Measurements from ENCODE around the gene SLN.

The SLN gene

DNA sequence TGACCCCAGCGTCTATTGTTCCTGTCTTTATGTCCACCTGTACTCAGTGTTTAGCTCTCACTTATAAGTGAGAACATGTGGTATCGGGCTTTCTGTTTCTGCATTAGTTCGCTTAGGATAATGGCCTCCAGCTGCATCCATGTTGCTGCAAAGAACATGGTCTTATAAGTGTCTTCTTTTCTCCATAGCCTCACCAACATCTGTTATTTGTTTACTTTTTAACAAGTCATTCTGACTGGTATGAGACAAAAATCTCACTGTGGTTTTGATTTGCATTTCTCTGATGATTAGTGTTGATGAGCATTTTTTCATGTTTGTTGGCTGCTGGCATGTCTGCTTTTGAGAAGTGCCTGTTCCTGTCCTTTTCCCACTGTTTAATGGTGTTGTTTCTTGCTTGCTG lies 21.7 kb upstream of the SLN start:
- no peak overlapping the region for H3K4me3 ChIP-seq (ENCODE audit: low read depth, low read length)
- TF ChIP-seq, protein P1, sequence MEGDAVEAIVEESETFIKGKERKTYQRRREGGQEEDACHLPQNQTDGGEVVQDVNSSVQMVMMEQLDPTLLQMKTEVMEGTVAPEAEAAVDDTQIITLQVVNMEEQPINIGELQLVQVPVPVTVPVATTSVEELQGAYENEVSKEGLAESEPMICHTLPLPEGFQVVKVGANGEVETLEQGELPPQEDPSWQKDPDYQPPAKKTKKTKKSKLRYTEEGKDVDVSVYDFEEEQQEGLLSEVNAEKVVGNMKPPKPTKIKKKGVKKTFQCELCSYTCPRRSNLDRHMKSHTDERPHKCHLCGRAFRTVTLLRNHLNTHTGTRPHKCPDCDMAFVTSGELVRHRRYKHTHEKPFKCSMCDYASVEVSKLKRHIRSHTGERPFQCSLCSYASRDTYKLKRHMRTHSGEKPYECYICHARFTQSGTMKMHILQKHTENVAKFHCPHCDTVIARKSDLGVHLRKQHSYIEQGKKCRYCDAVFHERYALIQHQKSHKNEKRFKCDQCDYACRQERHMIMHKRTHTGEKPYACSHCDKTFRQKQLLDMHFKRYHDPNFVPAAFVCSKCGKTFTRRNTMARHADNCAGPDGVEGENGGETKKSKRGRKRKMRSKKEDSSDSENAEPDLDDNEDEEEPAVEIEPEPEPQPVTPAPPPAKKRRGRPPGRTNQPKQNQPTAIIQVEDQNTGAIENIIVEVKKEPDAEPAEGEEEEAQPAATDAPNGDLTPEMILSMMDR (conservative IDR thresholded peaks at IDR 0.05; ENCODE audit: low read depth, low read length) = no peak
- no peak for DNase-seq (ENCODE audit: low read depth)

DNA sequence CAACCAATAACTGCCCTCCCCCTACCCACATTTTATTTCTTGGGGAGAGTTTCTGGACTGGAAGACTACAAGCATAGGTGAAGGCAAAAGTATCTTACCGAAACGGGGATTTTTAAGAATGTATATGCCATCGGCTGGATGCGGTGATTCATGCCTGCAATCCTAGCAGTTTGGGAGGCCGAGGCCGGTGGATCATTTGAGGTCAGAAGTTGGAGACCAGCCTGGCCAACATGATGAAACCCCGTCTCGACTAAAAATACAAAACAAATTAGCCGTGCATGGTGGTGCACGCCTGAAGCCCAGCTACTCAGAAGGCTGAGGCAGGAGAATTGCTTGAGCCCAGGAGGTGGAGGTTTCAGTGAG lies 20.8 kb upstream of the SLN start:
- TF ChIP-seq, protein P1 (conservative IDR thresholded peaks at IDR 0.05; ENCODE audit: low read depth, low read length) = no peak
- no peak for DNase-seq (ENCODE audit: low read depth)
- H3K4me3 ChIP-seq (ENCODE audit: low read depth, low read length) = no peak overlapping the region

DNA sequence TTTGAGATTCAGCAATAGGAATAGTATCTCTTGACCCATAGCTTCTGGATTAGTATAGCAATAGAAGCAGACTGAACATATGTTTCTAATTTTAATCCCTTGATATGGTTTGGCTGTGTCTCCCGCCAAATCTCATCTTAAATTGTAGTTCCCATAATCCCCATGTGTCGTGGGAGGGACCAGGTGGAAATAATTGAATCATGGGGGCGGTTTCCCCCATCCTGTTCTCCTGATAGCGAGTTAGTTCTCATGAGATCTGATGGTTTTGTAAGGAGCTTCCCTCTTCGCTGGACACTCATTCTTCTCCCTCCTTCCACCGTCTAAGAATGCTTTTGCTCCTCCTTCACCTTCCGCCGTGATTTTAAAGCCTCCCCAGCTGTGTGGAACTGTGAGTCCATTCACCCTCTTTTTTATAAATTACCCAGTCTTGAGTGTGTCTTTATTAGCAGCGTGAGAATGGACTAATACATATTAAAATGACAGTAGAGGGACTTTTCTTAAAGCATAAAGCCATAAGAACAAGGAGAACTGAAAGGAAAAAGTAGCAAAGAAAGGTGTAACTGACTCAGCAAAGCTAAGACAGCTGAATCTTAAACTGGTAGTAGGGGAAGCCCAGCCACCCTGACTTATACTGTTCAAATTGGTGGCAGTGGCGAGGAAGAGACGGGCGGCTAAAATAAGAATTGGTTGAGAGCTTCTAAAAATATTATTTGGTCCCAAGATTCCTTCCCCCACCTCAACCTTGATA lies 20.3 kb upstream of the SLN start:
- H3K4me3 ChIP-seq (ENCODE audit: low read depth, low read length) = no peak overlapping the region
- TF ChIP-seq, protein P1 (conservative IDR thresholded peaks at IDR 0.05; ENCODE audit: low read depth, low read length) = no peak
- DNase-seq (ENCODE audit: low read depth) = no peak

DNA sequence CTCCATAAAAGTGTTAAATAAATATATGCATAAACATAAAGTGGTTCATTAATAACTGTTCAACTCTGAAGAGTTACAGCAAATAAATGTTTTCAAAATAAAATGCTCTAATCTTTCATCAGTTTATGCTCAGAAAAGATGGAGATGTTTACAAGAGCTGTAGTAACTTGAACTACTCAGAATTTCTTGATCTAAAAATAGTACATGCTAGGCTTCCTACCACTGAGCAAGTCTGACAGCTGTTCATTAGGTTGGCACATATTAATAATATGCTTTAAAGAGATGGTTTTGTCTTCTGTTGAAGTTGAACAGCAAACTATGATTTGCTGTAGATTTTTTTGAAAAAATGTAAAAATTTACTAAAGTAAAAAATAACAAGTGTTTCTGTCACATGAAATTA lies 10.8 kb upstream of the SLN start:
- TF ChIP-seq, protein P1 (conservative IDR thresholded peaks at IDR 0.05; ENCODE audit: low read depth, low read length) = no peak
- no peak for DNase-seq (ENCODE audit: low read depth)

DNA sequence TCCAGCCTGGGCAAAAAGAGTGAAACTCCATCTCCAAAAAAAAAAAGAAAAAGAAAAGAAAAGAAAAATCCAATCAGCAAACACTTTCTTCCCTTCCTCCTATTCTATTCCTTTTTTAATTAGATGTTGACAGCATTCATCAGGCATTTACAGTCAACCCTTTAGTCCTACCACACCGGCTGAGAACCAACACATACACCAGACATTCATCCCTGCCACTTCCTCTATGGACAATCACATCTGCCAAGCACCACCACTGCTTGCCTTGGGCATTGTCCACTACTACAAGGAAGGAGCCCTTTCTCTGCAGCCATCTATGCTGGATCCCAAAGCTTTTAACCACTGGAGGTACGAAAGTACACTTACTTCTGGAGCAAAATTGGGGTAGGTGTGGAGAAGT lies 9.4 kb upstream of the SLN start:
- DNase-seq (ENCODE audit: low read depth) = no peak
- TF ChIP-seq, protein P1 (conservative IDR thresholded peaks at IDR 0.05; ENCODE audit: low read depth, low read length) = no peak
- H3K4me3 ChIP-seq (ENCODE audit: low read depth, low read length) = no peak overlapping the region

More for the DNA sequence above, 10.8 kb upstream of the SLN start:
- no peak overlapping the region for H3K4me3 ChIP-seq (ENCODE audit: low read depth, low read length)

DNA sequence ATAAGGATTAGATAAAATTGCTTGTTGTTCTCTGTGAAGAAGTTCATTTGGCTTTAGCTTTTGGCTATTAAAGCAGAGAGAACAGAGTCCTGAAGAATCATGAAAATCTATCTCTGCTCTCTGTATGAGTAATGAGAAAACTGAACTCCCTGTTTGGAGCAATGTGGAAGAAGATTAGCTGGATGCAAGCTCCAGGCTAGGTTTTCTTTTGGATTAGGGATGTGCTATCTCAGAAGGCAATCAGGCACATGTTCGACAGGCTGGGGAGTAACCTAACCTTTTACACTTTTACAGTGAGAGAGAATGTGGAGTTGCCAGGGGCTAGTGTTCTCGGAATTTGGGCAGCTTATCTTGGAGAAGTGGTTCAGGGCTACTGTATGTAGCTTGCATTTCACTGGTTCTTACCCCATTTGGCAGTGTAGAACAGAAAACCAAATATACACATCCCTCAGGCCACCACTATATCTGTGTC lies 8.5 kb upstream of the SLN start:
- TF ChIP-seq, protein P1 (conservative IDR thresholded peaks at IDR 0.05; ENCODE audit: low read depth, low read length) = no peak
- no peak overlapping the region for H3K4me3 ChIP-seq (ENCODE audit: low read depth, low read length)
- DNase-seq (ENCODE audit: low read depth) = no peak

Measured in choroid plexus epithelial cell (primary cell).